MCF 10A (cell line): ENCODE results near the gene DQX1. TPM values are rescaled to one million over a fixed set of nuclear protein-coding genes. Genes with fewer than 3 reads are reported as not detected.

Experiments
- BruUV-seq: library from RNA; stranded (reverse); fragments of 400-500 nt; replicated peaks from 2 replicates; lab custom pipeline; 2021; lab: Mats Ljungman, UMichigan
- CTCF ChIA-PET: fragments of 300-600 bp; sonication (Branson Sonifier 250); formaldehyde crosslinking; extraction: SDS; loops from one replicate; lab custom pipeline; 2021; ENCODE audit warnings: antibody characterized with exemption, inconsistent platforms; lab: Yijun Ruan, JAX
- POLR2A ChIA-PET: fragments of 300-600, 350-650 bp; sonication (Branson Sonifier 250); formaldehyde crosslinking; extraction: SDS; loops from one replicate; lab custom pipeline; 2020; ENCODE audit warnings: antibody characterized with exemption, inconsistent platforms; lab: Yijun Ruan, JAX
- DNase-seq: peaks from one replicate; pipeline ENCODE4 v3.0.0-alpha.2; 2018; ENCODE audit not compliant: unreplicated experiment
- H3K27ac Mint-ChIP-seq: one replicate; pipeline ENCODE4 v1.8.0; 2022; ENCODE audit warnings: mild to moderate bottlenecking, low read depth, mixed read lengths; ENCODE audit not compliant: unreplicated experiment
- H3K27me3 Mint-ChIP-seq: one replicate; pipeline ENCODE4 v1.8.0; 2022; ENCODE audit warnings: mixed read lengths; ENCODE audit not compliant: insufficient read depth, unreplicated experiment
- H3K36me3 Mint-ChIP-seq: one replicate; pipeline ENCODE4 v1.8.0; 2022; ENCODE audit warnings: mild to moderate bottlenecking, moderate library complexity, mixed read lengths; ENCODE audit not compliant: insufficient read depth, unreplicated experiment
- H3K4me1 Mint-ChIP-seq: one replicate; pipeline ENCODE4 v1.8.0; 2022; ENCODE audit warnings: mixed read lengths; ENCODE audit not compliant: insufficient read depth, unreplicated experiment
- H3K4me3 Mint-ChIP-seq: one replicate; pipeline ENCODE4 v1.8.0; 2022; ENCODE audit warnings: mild to moderate bottlenecking, moderate library complexity, mixed read lengths; ENCODE audit not compliant: unreplicated experiment
- H3K9me3 Mint-ChIP-seq: one replicate; pipeline ENCODE4 v1.8.0; 2022; ENCODE audit warnings: mixed read lengths; ENCODE audit not compliant: unreplicated experiment
- CTCF ChIP-seq: fragments of 200-600 bp; IDR thresholded peaks from one replicate; pipeline ENCODE4 v1.8.0; 2022; ENCODE audit warnings: antibody characterized with exemption, mild to moderate bottlenecking; ENCODE audit not compliant: unreplicated experiment
- intact Hi-C: fragments of 100-400 bp; cut with micrococcal nuclease; formaldehyde crosslinking; loops from 2 replicates; pipeline ENCODE4 v1.14.1; 2022
- total RNA-seq: library from RNA; stranded (reverse); gene quantifications from 2 replicates; pipeline ENCODE4 v1.2.3, GENCODE V29; 2022

DQX1 gene
- total RNA-seq, 1 experiment from 2014 or later = 4.3 TPM

DNA sequence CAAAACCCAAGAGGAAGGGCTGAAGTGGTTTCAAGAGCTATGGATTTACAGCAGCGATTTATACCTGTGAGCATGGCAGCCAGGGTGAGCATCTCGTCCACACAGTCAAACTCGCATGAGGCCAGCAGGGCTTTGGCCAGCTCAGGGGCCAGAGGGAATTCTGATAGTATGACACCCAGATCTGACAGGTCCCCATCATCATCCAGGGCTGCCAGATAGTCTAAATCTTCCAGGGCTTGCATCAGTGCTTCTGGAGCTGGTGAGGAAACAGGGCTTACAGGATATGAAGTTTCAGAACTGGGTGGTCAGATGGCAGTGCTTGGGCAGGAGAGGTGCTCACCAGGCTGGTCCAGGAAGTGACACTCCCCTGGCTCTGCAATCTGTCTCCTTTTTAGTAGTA, 3.5 kb downstream of the DQX1 start:
- peaks cover 15% of the 10 kb centered on the region for H3K4me1 Mint-ChIP-seq
- peaks cover 32% of the 10 kb centered on the region for H3K36me3 Mint-ChIP-seq
- H3K4me3 Mint-ChIP-seq = no peak overlapping the region
- no peak overlapping the region for H3K27ac Mint-ChIP-seq
- no peak for TF ChIP-seq CTCF
- CTCF ChIA-PET = interaction anchor here (1.5 kb wide), 1 partner anchor 23 kb away, joined by 4 read pairs; no protein-coding TSS in a partner anchor
- intact Hi-C loops = no loop called here
- DNase-seq = no peak
- no TSS peak for BruUV-seq
- POLR2A ChIA-PET = interaction anchor here (1.0 to 1.5 kb wide), 2 partner anchors 10 to 22 kb away, joined by 3 to 4 read pairs; no protein-coding TSS in a partner anchor
- H3K27me3 Mint-ChIP-seq = peaks cover 11% of the 10 kb centered on the region
- no peaks in the 10 kb centered on the region for H3K9me3 Mint-ChIP-seq

DNA sequence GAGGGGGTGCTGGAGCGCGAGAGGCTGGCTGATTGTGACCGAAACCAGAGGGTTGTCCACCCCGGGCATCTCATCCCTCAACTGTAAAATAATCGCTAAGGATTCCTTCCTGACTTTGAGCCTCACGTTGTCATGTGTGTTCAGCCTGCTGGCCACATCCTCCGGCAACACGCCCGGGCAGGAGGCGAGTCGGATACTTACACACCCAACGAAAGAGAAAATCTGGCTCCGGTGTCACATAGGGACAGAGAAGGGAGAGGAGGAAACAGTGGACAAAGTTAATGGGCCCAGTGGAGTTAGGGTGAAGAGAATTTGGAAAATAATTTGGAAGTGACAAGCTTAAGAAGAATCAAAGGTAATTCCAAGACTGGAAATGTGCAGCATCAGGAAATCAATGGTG, 9.4 kb downstream of the DQX1 start:
- no peak for DNase-seq
- no TSS peak for BruUV-seq
- ChIA-PET POLR2A (interaction anchor here (1.4 kb wide), 1 partner anchor 9 kb away, joined by 4 read pairs; the partner anchor contains the start of gene PCGF1), CTCF (no interaction called here)
- TF ChIP-seq CTCF = no peak
- H3K36me3 Mint-ChIP-seq = peaks cover 2% of the 10 kb centered on the region
- H3K27me3 Mint-ChIP-seq = peaks cover 11% of the 10 kb centered on the region
- no peaks in the 10 kb centered on the region for H3K4me1 Mint-ChIP-seq
- intact Hi-C loops = no loop called here
- no peaks in the 10 kb centered on the region for H3K9me3 Mint-ChIP-seq
- H3K27ac Mint-ChIP-seq = no peak overlapping the region
- H3K4me3 Mint-ChIP-seq = no peak overlapping the region

DNA sequence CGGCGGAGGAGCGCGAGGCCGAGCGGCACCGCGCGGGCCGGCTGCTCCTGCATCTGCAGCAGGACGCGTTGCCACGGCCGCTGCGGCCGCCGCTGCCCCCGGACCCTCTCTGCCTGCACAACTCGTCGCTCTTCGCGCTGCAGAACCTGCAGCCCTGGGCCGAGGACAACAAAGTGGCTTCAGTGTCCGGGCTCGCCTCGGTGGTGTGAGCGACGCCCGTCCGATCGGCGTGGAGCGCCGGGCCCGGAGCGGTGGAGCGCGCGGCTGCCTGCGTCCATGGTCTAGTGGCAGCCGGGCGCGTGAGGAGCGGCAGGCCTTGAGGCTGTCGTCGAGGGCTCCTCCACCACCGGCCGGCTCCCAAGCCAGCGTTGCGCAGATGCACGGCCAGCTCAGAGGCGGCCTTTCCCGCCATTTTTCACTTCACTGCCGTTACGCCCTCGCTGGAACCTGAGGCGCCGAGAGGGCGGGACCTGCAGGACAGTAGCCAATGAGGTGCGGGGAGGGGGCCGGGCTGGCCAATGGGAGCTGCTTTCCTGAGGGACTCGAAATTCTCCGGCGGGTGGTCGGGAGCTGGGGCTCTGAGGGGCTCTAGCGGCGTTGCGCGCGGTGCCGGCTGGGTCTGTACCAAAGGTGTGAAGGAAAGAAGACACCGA, 9.9 kb downstream of the DQX1 start:
- no peaks in the 10 kb centered on the region for H3K36me3 Mint-ChIP-seq
- H3K9me3 Mint-ChIP-seq = no peaks in the 10 kb centered on the region
- DNase-seq = no peak
- intact Hi-C loops = no loop called here
- peaks cover 11% of the 10 kb centered on the region for H3K27me3 Mint-ChIP-seq
- BruUV-seq = no TSS peak
- no peaks in the 10 kb centered on the region for H3K4me1 Mint-ChIP-seq
- no peak for TF ChIP-seq CTCF
- H3K4me3 Mint-ChIP-seq = no peak overlapping the region
- CTCF ChIA-PET = no interaction called here
- POLR2A ChIA-PET = interaction anchor here (1.4 kb wide), 1 partner anchor 8 kb away, joined by 4 read pairs; the partner anchor contains the start of gene PCGF1
- no peak overlapping the region for H3K27ac Mint-ChIP-seq

- POLR2A ChIA-PET = no interaction called here
- H3K4me1 Mint-ChIP-seq = no peaks in the 10 kb centered on the region
- no peak for DNase-seq
- no peaks in the 10 kb centered on the region for H3K9me3 Mint-ChIP-seq
- intact Hi-C loops = no loop called here
- no TSS peak for BruUV-seq
- no peak overlapping the region for H3K4me3 Mint-ChIP-seq
- CTCF ChIA-PET = interaction anchor here (0.5 kb wide), 1 partner anchor 165 kb away, joined by 3 read pairs; no protein-coding TSS in a partner anchor
- no peaks in the 10 kb centered on the region for H3K36me3 Mint-ChIP-seq
- H3K27me3 Mint-ChIP-seq = peaks cover 11% of the 10 kb centered on the region
- no peak for TF ChIP-seq CTCF
- H3K27ac Mint-ChIP-seq = no peak overlapping the region
Measured at GRCh38 chr2:74515271-74515980, 10.6 kb downstream of the DQX1 start.
